Renal pelvis (tissue), 4 donors: ENCODE data around the gene SRRM3. TPM values are rescaled to one million over a fixed set of nuclear protein-coding genes. Genes with fewer than 3 reads are reported as not detected.
"Not testable (repeated sequence)": the region's sequence is repeated elsewhere in the genome, so short reads cannot be mapped to it uniquely, and the experiment has no call there.

ENCODE experiments used
- DNase-seq: peaks from one replicate; pipeline ENCODE4 v3.0.0-alpha.2; 2013
- polyA plus RNA-seq, 3 donors: library from polyadenylated mRNA; unstranded; fragments of 120-200 nt; gene quantifications; one replicate each; pipeline ENCODE4 v1.2.1, GENCODE V29; 2013; ENCODE audit not compliant: insufficient read length in 3 of 3

The SRRM3 gene
- polyA plus RNA-seq, 3 donors: 2.1 to 3.0 (median 2.2) TPM

DNA sequence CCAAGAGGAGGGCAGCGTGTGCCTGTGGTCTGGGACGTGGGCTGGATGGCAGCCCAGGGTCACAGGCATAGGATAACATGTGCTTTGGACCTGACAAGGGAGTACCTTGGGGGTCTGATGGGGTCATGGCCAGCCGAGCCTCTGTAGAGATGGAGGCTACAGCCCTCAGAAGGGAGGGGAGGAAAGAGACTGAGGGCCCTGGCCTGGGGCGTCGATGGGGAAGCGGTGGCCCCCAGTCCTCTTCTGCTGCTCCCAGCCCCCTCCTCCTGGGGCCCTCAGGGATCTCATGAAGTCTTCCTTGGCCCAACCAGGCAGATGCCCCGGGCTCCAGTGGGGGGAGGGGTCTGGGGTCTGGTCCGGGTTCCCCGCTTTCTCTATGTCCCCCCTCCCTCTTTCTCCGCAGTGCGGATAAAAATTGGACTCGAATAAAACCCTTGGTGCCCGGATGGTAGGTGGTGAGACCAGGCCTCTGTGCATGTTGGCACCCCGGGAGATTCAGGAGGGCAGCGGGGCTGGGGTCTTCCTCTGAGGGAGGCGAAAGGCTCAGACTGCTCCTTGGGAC is 85.2 kb downstream of the SRRM3 start:
- DNase-seq: no peak

DNA sequence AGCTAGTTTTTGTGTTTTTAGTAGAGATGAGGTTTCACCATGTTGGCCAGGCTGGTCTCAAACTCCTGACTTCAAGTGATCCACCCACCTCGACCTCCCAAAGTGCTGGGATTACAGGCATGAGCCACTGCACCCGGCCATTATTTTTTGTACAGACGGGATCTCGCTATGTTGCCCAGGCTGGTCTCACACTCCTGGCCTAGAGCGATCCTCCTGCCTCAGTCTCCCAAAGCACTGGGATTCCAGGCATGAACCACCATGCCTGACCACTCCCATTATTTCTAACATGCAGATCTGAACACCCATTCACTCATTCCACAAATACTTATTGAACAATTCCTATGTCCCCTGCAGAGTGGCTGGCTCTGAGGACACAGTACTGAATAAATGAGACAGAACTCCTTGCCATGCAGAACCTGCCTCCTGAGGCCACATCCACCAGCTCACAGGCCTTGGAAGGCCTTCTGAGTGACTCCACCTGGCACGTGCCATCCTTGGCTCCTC is 89.2 kb downstream of the SRRM3 start:
- DNase-seq: not testable (repeated sequence)

DNA sequence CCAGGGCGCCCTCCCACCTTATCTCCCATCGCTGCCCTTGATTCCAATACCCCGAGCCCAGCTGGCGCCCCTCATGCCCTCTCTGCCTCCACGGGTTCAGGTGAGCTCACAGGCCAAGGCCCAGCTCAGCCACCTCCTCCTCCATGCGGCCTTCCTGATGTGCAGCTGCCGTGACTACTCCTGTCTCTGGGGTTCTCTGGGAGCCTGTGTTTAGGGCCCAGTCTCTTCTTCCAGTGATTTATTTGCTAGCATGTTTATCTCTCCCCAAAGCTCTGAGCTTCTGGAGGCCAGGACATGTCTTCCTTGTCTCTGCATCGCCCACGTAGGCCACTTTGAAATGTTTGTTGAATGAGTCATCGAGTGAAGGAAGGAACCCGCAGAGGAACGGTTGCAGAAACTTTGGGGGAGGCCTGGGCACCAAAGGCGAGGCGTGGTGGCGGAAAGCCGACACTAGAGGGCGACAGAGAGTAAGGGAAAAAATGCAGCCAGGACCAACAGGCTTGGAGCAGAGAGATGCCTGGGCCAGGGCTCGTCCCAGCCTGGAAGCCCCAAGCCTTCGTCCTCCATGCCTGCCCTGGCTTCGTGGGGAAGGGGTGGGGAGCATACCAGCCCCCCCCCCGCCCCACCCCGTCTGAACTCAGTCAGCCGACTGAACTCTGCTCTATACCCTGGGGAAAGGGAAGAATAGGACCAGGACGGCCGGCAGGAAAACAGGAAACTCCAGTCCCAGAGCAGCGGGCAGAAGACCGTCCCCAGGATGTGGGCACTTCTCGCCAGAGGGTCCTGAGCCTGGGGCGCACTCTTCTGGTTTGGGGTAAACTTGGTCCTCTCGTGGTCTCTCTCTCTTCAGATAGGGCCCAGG is 89.9 kb downstream of the SRRM3 start:
- peak; percentile 83 for DNase-seq

DNA sequence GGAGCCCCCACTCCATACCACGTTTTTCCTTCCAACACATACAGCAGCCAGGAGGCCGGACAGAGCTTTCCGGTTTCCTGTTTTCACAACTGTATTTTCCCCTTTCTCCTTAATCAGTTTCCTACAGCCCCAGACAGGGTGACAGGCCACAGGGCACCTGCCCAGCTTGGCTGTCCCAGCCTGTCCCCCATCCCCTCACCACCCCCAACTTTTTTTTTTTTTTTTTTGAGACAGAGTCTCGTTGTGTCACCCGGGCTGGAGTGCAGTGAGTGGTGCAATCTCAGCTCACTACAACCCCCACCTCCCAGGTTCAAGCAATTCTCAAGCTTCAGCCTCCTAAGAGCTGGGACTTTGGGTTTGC is 90.5 kb downstream of the SRRM3 start:
- DNase-seq: no peak

DNA sequence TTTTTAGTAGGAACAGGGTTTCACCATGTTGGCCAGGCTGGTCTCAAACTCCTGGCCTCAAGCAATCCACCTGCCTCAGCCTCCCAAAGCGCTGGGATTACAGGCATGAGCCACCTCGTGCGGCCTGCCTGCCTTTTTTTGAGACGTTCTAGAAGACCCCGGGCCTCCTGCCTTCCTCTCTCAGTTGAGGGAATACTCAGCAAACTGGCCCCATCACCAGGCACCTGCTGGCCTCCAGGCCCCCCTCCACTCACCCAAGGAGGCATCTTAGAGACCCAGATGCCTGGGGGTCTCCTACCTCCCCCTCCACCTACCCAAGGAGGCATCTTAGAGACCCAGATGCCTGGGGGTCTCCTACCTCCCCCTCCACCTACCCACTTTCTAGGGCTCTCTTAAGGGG is 91.2 kb downstream of the SRRM3 start:
- not testable (repeated sequence) for DNase-seq

DNA sequence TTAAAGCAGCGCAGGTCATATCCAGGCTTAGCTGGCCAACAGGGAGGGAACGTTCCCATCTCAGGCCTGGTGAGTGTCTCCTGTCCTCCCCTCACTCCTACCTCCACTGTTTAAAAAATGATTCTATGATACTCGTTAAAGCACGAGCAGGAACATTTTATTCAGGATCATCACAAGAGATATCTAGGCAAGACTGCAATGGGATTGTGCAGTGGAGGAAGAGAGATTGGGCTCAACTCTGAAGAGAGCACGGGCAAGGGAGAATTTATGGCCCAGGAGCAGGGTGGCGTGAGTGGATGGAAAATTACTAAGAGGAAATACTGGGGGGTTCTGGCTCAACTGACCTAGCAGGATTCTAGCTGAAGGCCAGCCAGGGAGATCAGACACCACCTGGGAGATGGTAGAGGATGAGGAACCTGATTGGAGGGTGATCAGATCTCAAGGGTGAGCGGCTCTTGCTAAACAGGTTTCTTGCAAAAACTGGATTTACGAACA is 91.8 kb downstream of the SRRM3 start:
- no peak for DNase-seq

DNA sequence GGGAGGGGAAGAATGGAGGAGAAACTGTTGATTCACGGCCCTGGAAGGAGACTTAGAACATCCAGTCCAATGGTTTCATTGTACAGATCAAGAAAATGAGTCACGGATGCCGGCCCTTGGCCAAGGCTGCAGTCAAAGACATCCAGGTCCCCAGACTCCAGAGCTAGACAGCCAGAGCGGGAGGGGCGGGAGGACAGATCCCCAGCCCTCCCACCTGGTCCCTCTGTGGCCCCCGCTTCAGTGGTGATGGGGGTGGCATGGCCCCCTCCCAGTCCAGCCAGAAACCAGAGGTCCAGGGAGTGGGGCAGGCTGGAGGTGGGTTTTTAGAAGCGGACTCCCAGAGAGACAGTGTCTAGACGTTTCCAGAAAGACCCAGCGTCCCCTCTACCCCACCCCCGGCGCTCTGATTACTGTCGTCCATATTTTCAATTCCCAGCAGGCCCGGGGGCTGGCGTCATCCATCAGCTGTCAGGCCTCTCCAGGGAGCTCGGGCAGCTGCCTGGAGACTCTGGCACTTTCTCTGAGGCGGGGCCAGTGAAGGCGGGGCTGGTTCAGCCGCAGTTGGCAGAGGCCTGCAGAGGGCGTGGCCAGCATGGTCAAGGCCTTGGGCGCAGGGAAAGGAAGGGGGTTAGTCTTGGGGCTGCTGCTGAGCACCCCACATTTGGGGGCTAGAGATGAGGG is 92.8 kb downstream of the SRRM3 start:
- DNase-seq: peak; percentile 87

DNA sequence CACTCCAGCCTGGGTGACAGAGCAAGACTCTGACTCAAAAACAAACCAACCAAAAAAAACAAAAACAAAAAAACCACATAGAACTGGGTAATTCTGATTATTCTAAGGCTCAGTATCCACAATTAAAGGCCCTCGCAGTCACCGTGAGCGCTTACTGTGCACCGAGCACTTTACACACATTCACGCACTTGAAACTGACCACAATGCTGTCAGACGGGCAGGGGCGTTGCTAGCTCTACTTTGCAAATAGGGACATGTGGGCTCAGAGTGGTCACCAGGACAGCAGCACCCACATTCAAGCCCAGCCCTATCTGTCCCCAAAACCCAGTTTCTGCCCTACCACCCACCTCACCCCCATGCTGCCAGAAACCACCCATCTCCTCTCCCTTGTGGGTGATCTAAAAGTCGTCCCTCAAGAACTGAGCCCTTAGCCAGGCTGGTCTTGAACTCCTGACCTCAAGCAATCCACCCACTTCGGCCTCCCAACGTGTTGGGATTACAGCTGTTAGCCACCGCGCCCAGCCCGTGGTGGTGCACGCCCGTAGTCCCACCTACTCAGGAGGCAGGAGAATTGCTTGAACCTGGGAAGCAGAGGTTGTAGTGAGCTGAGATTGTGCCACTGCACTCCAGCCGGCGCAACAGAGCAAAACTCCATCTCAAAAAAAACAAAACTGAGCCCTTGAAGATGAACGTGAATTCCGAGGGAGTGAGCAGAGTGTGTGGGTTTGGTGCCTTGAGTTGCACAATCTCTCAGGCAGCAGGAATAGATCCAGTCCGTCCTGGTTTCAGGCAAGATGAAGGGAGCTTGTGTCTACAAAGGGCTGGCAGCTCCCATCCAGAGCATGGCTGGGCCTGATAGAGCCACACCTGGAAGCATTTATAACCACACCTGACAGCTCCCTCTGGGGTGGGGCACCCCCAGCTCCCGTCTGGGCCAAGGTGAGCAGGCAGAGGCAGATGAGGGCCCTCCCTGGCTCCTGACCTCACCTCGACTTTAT is 95.3 kb downstream of the SRRM3 start:
- DNase-seq: no peak

DNA sequence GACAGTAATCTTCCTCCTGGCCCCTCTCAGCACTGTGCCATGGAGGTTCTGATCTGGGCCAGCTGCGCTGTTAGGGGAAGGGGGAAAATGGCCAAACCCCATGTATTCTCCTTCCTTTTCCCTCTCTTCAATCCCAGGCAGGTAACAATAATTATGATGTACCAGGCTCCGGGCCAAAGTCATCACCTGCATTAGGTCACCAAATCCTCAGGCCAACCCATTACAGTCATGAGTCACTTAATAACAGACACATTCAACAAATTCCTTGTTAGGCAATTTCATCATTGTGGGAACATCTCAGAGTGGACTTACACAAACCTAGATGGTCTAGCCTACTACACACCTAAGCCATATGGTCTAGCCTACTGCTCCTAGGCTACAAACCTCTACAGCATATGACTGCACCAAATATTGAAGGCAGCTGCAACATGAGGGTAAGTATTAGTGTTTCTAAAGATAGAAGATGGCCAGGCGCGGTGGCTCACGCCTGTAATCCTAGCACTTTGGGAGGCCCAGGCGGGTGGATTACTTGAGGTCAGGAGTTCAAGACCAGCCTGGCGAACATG is 98.6 kb downstream of the SRRM3 start:
- no peak for DNase-seq

DNA sequence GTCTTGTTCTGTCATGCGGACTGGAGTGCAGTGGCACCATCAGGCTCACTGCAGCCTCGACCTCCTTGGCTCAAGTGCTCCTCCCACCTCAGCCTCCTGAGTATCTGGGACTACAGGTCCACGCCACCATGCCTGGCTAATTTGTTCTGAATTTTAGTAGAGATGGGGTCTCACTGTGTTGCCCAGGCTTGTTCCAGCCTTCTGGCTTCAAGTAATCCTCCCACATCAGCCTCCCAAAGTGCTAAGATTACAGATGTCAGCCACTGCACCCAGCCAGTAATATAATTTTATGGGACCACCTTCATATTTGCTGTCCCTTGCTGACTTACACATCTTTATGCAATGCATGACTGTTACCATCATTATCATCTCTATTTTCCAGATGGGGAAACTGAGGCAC is 99.3 kb downstream of the SRRM3 start:
- no peak for DNase-seq

DNA sequence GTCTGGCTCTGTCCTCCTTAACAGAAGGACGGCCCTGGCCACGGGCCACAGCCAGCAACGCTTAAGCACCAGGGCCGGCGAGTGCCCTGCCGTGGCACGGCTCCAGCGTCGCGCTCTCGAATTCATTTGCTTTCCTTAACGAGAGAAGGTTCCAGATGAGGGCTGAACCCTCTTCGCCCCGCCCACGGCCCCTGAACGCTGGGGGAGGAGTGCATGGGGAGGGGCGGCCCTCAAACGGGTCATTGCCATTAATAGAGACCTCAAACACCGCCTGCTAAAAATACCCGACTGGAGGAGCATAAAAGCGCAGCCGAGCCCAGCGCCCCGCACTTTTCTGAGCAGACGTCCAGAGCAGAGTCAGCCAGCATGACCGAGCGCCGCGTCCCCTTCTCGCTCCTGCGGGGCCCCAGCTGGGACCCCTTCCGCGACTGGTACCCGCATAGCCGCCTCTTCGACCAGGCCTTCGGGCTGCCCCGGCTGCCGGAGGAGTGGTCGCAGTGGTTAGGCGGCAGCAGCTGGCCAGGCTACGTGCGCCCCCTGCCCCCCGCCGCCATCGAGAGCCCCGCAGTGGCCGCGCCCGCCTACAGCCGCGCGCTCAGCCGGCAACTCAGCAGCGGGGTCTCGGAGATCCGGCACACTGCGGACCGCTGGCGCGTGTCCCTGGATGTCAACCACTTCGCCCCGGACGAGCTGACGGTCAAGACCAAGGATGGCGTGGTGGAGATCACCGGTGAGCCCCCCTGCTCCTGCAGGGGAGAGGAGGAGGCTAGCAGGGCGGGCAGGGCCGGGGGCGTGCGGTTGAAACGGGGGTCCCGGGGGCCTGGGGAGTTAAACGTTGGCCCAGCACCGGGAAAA is 100.9 kb downstream of the SRRM3 start, which contains the start of gene HSPB1:
TSS of gene HSPB1 (plus strand) at position 327 of the 855 bp plus-strand sequence. CDS start at position 367, 40 bp downstream.
- peak; percentile 80 for DNase-seq

DNA sequence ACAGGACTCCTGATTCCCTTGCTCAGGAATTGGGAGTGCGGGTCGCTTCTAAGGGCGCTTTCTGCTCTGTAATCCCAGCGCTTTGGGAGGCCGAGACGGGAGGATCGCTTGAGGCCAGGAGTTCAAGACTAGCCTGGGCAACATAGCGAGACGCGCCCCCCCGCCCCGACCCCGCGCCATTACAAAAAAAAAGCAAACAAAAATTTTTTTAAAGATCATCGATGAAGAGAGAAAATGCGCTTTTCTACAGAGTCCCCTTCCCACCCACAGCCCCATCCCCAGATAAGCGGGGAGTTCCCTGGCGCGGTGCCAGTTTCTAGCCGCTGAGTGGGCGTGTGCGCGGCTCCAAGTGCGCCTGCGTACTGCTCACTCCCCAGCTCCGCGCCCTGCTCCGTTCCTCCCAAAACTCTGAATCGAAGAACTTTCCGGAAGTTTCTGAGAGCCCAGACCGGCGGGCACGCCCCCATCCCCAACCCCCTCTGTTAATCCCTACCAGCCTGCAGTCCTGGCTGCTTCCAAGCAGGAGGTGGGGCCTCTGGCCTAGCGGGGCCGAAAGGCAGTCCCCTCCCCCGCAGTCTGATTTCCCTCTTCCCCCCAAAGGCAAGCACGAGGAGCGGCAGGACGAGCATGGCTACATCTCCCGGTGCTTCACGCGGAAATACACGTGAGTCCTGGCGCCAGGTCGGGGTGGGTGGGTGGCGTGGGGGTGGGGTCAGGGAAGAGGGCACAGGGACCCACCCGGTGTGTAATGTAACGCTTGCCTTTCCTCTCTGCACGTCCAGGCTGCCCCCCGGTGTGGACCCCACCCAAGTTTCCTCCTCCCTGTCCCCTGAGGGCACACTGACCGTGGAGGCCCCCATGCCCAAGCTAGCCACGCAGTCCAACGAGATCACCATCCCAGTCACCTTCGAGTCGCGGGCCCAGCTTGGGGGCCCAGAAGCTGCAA is 101.8 kb downstream of the SRRM3 start:
- peak; percentile 93 for DNase-seq

DNA sequence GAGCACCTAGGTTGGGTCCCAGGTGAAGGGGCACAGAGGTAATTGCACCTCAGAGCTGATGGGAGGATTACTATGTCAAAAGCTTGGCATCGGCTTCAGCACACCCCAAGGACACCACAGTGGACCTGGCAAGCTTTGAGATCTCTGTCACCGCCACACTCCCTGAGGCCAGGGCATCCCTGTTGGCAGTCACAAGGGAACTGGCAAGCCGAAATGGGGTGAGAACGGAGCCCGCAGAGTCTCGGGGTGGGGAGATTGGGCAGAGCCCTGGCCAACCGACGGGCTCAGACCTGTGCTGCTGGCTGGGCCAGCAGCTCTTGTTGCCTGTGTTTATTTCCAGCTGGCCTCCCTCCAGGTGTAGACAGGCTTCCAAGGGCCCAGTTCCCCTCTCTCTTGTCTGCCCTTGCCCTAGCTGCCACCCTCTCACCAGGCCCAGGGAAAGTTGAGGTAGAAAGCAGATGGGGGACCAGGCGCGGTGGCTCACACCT is 103.2 kb downstream of the SRRM3 start:
- DNase-seq: no peak

DNA sequence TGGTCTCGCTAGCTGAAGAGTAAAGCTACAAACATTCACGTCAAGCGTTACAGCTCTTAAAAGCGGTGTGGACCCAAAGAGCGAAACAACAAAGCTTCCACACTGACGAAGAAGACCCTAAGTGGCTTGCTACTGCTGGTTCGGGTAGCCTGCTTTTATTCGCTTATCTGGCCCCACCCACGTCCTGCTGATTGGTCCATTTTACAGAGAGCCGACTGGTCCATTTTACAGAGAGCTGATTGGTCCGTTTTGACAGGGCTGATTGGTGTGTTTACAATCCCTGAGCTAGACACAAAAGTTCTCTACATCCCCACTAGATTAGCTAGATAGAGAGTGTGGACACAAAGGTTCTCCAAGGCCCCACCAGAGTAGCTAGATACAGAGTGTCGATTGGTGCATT is 107.2 kb downstream of the SRRM3 start:
- DNase-seq: not testable (repeated sequence)

DNA sequence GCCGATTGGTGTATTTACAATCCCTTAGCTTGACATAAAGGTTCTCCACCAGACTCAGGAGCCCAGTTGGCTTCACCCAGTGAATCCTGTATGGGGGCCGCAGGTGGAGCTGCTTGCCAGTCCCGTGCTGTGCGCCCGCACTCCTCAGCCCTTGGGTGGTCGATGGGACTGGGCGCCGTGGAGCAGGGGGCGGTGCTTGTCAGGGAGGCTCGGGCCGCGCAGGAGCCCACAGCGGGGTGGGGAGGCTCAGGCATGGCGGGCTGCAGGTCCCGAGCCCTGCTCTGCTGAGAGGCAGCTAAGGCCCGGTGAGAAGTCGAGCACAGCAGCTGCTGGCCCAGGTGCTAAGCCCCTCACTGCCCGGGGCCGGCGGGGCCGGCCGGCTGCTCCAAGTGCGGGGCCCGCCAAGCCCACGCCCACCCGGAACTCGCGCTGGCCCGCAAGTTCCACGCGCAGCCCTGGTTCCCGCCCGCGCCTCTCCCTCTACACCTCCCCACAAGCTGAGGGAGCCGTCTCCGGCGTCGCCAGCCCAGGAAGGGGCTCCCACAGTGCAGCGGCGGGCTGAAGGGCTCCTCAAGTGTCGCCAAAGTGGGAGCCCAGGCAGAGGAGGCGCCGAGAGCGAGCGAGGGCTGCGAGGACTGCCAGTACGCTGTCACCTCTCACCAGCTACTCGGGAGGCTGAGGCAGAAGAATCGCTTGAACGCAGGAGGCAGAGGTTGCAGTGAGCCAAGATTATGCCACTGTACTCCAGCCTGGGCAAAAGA is 107.8 kb downstream of the SRRM3 start:
- DNase-seq: not testable (repeated sequence)

DNA sequence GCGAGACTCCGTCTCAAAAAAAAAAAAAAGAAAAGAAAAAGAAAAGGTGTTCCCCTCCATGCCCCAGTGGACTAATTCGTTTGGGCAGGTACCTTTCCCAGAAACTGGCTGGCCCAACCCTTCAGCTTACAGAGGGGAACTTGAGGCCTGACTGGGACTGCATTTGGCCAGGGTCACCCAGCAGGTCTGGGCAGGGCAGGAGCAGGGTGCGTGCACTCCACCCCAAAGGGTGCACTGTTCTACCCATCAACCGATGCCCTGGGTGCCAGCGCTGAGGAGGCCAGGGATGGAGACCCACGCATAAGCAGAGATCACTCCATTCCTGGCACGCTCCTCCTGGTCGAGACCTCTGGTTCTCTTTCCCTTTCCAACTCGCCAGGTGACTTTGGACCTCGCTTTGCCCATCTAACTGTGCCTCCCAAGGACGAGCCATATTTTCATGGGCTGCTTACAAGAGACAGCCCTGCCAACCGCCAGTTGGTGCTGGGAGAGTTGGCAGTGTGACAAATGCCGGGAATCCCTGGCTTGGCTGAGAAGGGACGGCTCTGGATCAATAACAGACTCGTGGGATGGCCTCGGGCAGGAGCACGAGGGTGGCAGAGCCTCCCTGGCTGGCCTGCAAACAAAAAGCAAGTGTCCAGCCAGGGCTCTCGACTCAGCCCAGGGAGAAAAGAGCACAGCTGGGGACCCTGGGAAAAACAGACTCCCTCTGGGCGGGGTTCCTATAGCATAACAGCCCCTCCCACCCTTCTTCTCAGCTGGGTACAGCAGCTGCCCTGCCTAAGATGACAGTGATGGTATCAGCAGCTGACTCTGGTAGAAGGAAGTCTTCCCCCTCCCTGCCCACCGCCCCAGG is 108.6 kb downstream of the SRRM3 start:
- no peak for DNase-seq

DNA sequence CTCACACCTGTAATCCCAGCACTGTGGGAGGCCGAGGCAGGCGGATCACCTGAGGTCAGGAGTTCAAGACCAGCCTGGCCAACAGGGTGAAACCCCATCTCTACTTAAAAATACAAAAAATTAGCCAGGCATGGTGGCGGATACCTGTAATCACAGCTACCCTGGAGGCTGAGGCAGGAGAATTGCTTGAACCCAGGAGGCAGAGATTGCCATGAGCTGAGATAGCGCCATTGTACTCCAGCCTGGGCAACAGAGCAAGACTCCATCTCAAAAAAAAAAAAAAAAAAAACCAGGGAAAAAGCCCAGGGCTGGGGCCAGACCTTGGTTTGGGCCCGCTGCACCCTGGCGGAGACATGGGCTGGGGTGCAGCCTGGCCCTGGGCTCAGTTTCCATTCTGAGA is 110.1 kb downstream of the SRRM3 start:
- not testable (repeated sequence) for DNase-seq
